Activated CD4-positive, alpha-beta T cell treated with anti-CD3 and anti-CD28 coated beads, Interleukin-2, Interleukin-6, amounts not matched to agents 100 ng/mL and 50 ng/mL, durations not matched to agents 16 hours and 8 hours (primary cell): ENCODE data around the gene CSNK1G3.
A peak's percentile ranks its signal among the peaks of the same experiment; 100 is the strongest.
"Not testable (repeated sequence)": the region's sequence is repeated elsewhere in the genome, so short reads cannot be mapped to it uniquely, and the experiment has no call there.

Source experiments
- DNase-seq: peaks from one replicate; pipeline ENCODE4 v3.0.0-alpha.2; 2020

CSNK1G3 gene

GRCh38 chr5:123511648-123512605, at the start of gene CSNK1G3:
Gene CSNK1G3, plus strand, starts transcription at chr5:123512177. Its CDS starts 33,487 bp downstream, at chr5:123545664.
- peak; percentile 96 for DNase-seq

GRCh38 chr5:123466839-123467238, 45.1 kb upstream of the CSNK1G3 start:
- not testable (repeated sequence) for DNase-seq

GRCh38 chr5:123471385-123471784, 40.6 kb upstream of the CSNK1G3 start:
- DNase-seq, result no peak

- DNase-seq, result no peak
Observed at GRCh38 chr5:123472150-123472924, 39.6 kb upstream of the CSNK1G3 start.

GRCh38 chr5:123474228-123474627, 37.7 kb upstream of the CSNK1G3 start:
- no peak for DNase-seq

- DNase-seq, result no peak
Observed at GRCh38 chr5:123476731-123477130, 35.2 kb upstream of the CSNK1G3 start.

- DNase-seq, result no peak
Observed at GRCh38 chr5:123478546-123478945, 33.4 kb upstream of the CSNK1G3 start.

- DNase-seq, result no peak
Observed at GRCh38 chr5:123482258-123482657, 29.7 kb upstream of the CSNK1G3 start.

- no peak for DNase-seq
Observed at GRCh38 chr5:123483446-123484077, 28.4 kb upstream of the CSNK1G3 start.

- no peak for DNase-seq
Observed at GRCh38 chr5:123485275-123485674, 26.7 kb upstream of the CSNK1G3 start.

GRCh38 chr5:123486951-123487655, 24.9 kb upstream of the CSNK1G3 start:
- no peak for DNase-seq

- no peak for DNase-seq
Observed at GRCh38 chr5:123490974-123491373, 21.0 kb upstream of the CSNK1G3 start.

- DNase-seq, result not testable (repeated sequence)
Observed at GRCh38 chr5:123495211-123495610, 16.8 kb upstream of the CSNK1G3 start.

- peak; percentile 14 for DNase-seq
Observed at GRCh38 chr5:123496892-123497291, 15.1 kb upstream of the CSNK1G3 start.

- DNase-seq, result no peak
Observed at GRCh38 chr5:123500471-123500870, 11.5 kb upstream of the CSNK1G3 start.

GRCh38 chr5:123502120-123502519, 9.9 kb upstream of the CSNK1G3 start:
- DNase-seq, result no peak

GRCh38 chr5:123503299-123503698, 8.7 kb upstream of the CSNK1G3 start:
- no peak for DNase-seq

- no peak for DNase-seq
Observed at GRCh38 chr5:123505633-123506032, 6.3 kb upstream of the CSNK1G3 start.

GRCh38 chr5:123508441-123508840, 3.5 kb upstream of the CSNK1G3 start:
- no peak for DNase-seq

GRCh38 chr5:123511290-123511647, 708 bp upstream of the CSNK1G3 start:
- DNase-seq, result no peak

- DNase-seq, result peak; percentile 58
Observed at GRCh38 chr5:123512611-123513461, 859 bp downstream of the CSNK1G3 start.
